Thymus (tissue), 11 donors: Measurements from ENCODE around the gene ADK. TPM values are rescaled to one million over a fixed set of nuclear protein-coding genes. Genes with fewer than 3 reads are reported as not detected.
"Not testable (repeated sequence)": the region's sequence is repeated elsewhere in the genome, so short reads cannot be mapped to it uniquely, and the experiment has no call there.

Experiments used
- DNase-seq, 9 donors: peaks; one replicate each; pipeline ENCODE4 v3.0.0-alpha.2; 2013; ENCODE audit warnings: low spot score in 9 of 9, low read depth in 6 of 9, missing footprints in 1 of 9
- H3K27ac ChIP-seq, 2 donors: one replicate each; pipeline ENCODE4 v1.5.1; 2013; ENCODE audit warnings: control low read depth in 1 of 2, low read depth in 1 of 2, low read length in 1 of 2, mild to moderate bottlenecking in 1 of 2, moderate library complexity in 1 of 2
- H3K27me3 ChIP-seq, 2 donors: one replicate each; pipeline ENCODE4 v1.5.1; 2013; ENCODE audit warnings: low read length in 1 of 2; ENCODE audit not compliant: control insufficient read depth in 2 of 2, insufficient read depth in 1 of 2
- H3K36me3 ChIP-seq, 2 donors: one replicate each; pipeline ENCODE4 v1.5.1; 2013; ENCODE audit warnings: low read length in 1 of 2, mild to moderate bottlenecking in 1 of 2, moderate library complexity in 1 of 2; ENCODE audit not compliant: control insufficient read depth in 2 of 2, insufficient read depth in 2 of 2
- H3K4me1 ChIP-seq, 2 donors: one replicate each; pipeline ENCODE4 v1.5.1; 2013; ENCODE audit warnings: low read length in 2 of 2; ENCODE audit not compliant: control insufficient read depth in 2 of 2, insufficient read depth in 2 of 2
- H3K4me3 ChIP-seq, 2 donors: one replicate each; pipeline ENCODE4 v1.5.1; 2013; ENCODE audit warnings: low read length in 2 of 2, control low read depth in 1 of 2, mild to moderate bottlenecking in 1 of 2
- H3K9me3 ChIP-seq, 2 donors: one replicate each; pipeline ENCODE4 v1.5.1; 2013; ENCODE audit warnings: low read length in 1 of 2, mild to moderate bottlenecking in 1 of 2; ENCODE audit not compliant: control insufficient read depth in 2 of 2, insufficient read depth in 1 of 2
- WGBS: extraction: QIAGEN DNeasy Blood & Tissue Kit; methylation state at CpG from one replicate; pipeline ENCODE4 v1.1.7; 2013; 5-methylcytosine and 5-hydroxymethylcytosine counted together
- polyA plus RNA-seq: library from polyadenylated mRNA; stranded (reverse); fragments of 200-250 nt; gene quantifications from one replicate; pipeline ENCODE4 v1.2.3, GENCODE V29; 2013
- total RNA-seq: library from RNA; stranded (reverse); fragments of 120-200 nt; gene quantifications from one replicate; pipeline ENCODE4 v1.2.4, GENCODE V29; 2013
- donor health status: healthy.

ADK gene
- total and polyA plus RNA-seq, 2 donors = 32.0 to 33.2 TPM

GRCh38 chr10:74451127-74451829 lies 300.3 kb downstream of the ADK start:
- H3K27ac ChIP-seq = no peak overlapping the region
- H3K36me3 ChIP-seq = no peaks in the 10 kb centered on the region
- no peaks in the 10 kb centered on the region for H3K4me1 ChIP-seq
- no peaks in the 10 kb centered on the region for H3K9me3 ChIP-seq
- H3K4me3 ChIP-seq = no peak overlapping the region
- no peaks in the 10 kb centered on the region for H3K27me3 ChIP-seq
- DNase-seq = no peak
- 98% methylated on average over 1 of the region's 1 CpG for whole genome bisulfite sequencing

GRCh38 chr10:74453169-74453568 lies 302.1 kb downstream of the ADK start:
- H3K27me3 ChIP-seq = no peaks in the 10 kb centered on the region
- H3K36me3 ChIP-seq = no peaks in the 10 kb centered on the region
- H3K4me3 ChIP-seq = no peak overlapping the region
- WGBS = 97% methylated on average over 1 of the region's 1 CpG
- H3K9me3 ChIP-seq = no peaks in the 10 kb centered on the region
- no peaks in the 10 kb centered on the region for H3K4me1 ChIP-seq
- no peak for DNase-seq
- H3K27ac ChIP-seq = no peak overlapping the region

DNA sequence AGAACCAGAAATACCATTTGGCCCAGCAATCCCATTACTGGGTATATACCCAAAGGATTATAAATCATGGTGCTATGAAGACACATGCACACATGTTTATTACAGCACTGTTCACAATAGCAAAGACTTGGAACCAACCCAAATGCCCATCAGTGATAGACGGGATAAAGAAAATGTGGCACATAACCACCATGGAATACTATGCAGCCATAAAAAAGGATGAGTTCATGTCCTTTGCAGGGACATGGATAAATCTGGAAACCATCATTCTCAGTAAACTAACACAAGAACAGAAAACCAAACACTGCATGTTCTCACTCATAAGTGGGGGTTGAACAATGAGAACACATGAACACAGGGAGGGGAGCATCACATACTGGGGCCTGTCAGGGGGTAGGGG lies 306.5 kb downstream of the ADK start:
- not testable (repeated sequence) for H3K4me1 ChIP-seq, H3K27ac ChIP-seq, DNase-seq, H3K36me3 ChIP-seq, H3K27me3 ChIP-seq, H3K9me3 ChIP-seq, H3K4me3 ChIP-seq
- 99% methylated on average over 1 of the region's 1 CpG for WGBS

DNA sequence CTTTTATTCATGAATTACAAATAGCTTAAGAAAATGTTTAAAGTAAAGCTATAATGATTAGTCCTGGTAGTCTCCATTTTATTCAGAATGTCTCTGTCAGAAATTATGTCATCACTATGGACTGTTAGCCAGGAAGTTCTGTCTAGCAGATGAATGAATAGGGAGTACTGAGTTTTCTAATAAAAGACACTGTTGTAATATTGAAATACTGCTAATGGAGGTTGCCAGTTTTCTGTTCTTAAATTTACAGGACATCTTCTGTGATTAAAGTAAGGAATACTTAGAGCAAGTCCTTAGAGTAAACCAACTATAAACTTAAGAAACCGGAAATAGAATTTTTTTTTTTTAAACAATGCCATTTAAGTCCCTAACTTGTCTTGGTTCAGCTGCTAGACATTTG lies 309.8 kb downstream of the ADK start:
- H3K27ac ChIP-seq = peak overlapping the region in 1 of 2 donors; percentile 5
- H3K4me1 ChIP-seq = no peaks in the 10 kb centered on the region
- 75% methylated on average over 1 of the region's 1 CpG for WGBS
- H3K4me3 ChIP-seq = no peak overlapping the region
- no peak for DNase-seq
- no peaks in the 10 kb centered on the region for H3K9me3 ChIP-seq
- H3K27me3 ChIP-seq = no peaks in the 10 kb centered on the region
- no peaks in the 10 kb centered on the region for H3K36me3 ChIP-seq

DNA sequence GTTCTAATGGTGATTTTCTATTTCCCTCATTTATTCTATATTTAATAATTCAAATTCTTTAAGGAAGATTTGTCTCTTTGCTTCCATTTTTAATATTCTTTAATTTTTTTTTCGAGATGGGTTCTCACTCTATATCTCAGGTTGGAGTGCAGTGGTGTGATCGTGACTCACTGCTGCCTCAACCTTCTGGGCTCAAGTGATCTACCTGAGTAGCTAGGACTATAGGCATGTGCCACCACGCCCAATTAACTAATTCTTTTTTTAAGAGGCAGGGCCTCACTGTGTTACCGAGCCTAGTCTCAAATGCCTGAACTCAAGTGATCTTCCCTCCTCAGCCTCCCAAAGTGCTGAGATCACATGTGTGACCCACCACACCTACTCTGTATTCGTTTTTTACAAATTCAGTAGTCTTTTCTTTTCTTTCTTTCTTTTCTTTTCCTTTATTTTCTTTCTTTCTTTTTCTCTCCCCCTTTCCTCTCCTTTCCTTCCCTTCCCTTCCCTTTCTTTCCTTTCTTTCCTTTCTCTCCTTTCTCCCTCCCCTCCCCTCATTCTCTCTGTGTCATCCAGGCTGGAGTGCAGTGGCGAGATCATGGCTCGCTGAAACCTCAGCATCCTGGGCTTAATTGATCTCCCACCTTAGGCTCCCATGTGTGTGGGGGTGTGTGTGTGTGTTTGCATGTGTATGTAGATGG lies 323.1 kb downstream of the ADK start:
- no peak for DNase-seq
- H3K36me3 ChIP-seq = no peaks in the 10 kb centered on the region
- H3K4me3 ChIP-seq = no peak overlapping the region
- no peaks in the 10 kb centered on the region for H3K27me3 ChIP-seq
- no peaks in the 10 kb centered on the region for H3K9me3 ChIP-seq
- WGBS = 98% methylated on average over 7 of the region's 7 CpGs
- no peaks in the 10 kb centered on the region for H3K4me1 ChIP-seq
- no peak overlapping the region for H3K27ac ChIP-seq

GRCh38 chr10:74476162-74476706 lies 325.2 kb downstream of the ADK start:
- 94% methylated on average over 10 of the region's 10 CpGs for WGBS
- not testable (repeated sequence) for H3K4me3 ChIP-seq, H3K9me3 ChIP-seq

DNA sequence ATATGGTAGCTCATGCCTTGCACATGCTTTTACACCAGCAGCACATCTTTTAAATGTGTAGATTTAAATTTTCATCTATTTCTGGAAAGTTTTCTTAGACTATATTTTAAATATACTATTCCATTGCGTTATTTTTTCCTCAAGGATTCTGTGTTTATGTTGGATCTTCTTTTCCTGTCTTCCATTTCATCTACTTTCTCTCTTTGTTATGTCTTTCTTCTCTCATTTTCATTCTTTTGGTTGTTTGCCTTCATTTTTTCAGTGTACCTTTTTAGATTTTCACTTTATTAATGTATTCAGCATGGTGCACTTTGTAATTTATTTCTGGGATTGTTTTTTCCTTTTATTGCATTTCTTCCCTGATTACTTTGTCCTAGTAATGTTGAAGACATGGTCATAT lies 329.8 kb downstream of the ADK start:
- H3K27ac ChIP-seq = no peak overlapping the region
- 98% methylated on average over 1 of the region's 1 CpG for WGBS
- peaks cover 0 to 4% of the 10 kb centered on the region in 2 donors for H3K36me3 ChIP-seq
- H3K9me3 ChIP-seq = peaks cover 0 to 8% of the 10 kb centered on the region in 2 donors
- no peak overlapping the region for H3K4me3 ChIP-seq
- H3K4me1 ChIP-seq = peaks cover 0 to 2% of the 10 kb centered on the region in 2 donors
- no peak for DNase-seq
- H3K27me3 ChIP-seq = no peaks in the 10 kb centered on the region

More at GRCh38 chr10:74476162-74476706, 325.2 kb downstream of the ADK start:
- H3K36me3 ChIP-seq, DNase-seq, H3K4me1 ChIP-seq, H3K27me3 ChIP-seq, H3K27ac ChIP-seq: not testable (repeated sequence)

DNA sequence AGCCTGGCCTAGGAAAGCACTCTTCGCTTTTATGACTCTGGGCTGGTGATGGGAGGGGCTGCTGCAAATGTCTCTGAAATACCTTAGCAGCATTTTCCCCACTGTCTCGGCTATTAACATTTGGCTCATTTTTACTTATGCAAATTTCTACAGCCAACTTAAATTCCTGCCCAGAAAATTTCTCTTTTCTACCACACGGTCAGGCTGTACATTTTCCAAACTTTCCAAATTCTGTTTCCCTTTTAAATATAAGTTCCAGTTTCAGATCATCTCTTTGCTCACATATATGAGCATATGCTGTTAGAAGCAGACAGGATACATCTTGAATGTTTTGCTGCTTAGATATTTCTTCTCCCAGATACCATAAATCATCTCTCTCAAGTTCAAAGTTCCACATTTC lies 332.3 kb downstream of the ADK start:
- WGBS = 98% methylated on average over 3 of the region's 3 CpGs
- DNase-seq = no peak
- H3K4me1 ChIP-seq = peaks cover 0 to 2% of the 10 kb centered on the region in 2 donors
- no peak overlapping the region for H3K4me3 ChIP-seq
- H3K9me3 ChIP-seq = peaks cover 0 to 8% of the 10 kb centered on the region in 2 donors
- H3K36me3 ChIP-seq = peaks cover 0 to 4% of the 10 kb centered on the region in 2 donors
- H3K27ac ChIP-seq = no peak overlapping the region
- H3K27me3 ChIP-seq = no peaks in the 10 kb centered on the region

GRCh38 chr10:74485283-74485682 lies 334.3 kb downstream of the ADK start:
- peaks cover 0 to 1% of the 10 kb centered on the region in 2 donors for H3K4me1 ChIP-seq
- DNase-seq = no peak
- H3K27ac ChIP-seq = no peak overlapping the region
- 98% methylated on average over 2 of the region's 2 CpGs for WGBS
- H3K27me3 ChIP-seq = no peaks in the 10 kb centered on the region
- no peak overlapping the region for H3K4me3 ChIP-seq
- H3K36me3 ChIP-seq = peaks cover 0 to 4% of the 10 kb centered on the region in 2 donors
- peaks cover 0 to 8% of the 10 kb centered on the region in 2 donors for H3K9me3 ChIP-seq
